ENCODE results near the gene TECR. TPM values are rescaled to one million over a fixed set of nuclear protein-coding genes. Genes with fewer than 3 reads are reported as not detected.
A peak's percentile ranks its signal among the peaks of the same experiment; 100 is the strongest.

The TECR gene
- total RNA-seq, 6 donors from 2014 or later = 54.0 to 124 (median 80.6) TPM

DNA sequence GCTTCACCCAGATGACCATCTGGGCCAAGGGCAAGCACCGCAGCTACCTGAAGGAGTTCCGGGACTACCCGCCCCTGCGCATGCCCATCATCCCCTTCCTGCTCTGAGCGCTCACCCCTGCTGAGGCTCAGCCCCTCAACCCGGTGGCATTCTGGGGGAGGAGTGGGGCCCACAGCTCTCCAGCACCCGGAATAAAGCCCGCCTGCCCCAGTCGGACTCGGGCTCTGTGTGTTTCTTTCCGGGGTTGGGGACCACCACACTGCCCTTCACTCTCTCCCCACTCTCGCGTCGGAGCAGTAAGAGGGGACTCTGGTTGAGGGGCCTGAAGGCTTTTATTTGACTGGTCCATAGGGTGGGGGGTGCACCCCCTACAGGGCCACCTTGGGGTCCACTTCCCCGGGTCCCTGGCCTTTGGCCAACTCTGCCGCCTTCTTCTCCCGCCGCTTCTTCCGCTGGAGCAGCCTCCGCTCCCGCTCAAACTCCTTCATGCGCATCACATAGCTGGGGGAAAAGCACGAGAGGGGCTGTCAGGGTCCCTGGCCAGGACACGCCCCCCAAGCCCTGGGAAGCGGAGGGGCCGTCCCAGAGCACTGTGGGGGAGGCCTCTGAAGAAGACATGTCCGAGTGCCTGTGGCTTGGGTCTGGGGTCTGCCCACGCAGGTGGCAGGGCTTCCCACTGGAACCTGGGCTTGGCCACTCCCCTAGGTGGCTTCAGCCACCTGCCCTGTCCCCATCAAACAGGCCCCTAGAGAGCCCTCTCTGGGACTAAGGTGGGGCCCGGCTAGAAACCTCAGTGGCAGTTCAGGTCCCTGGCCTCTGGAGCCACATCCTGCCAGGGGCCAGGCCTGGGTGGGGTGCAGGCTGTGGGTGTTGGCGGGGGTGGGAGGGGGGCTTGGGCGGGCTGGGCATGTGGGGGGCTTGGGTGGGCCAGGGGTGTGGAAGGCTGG is 36.6 kb downstream of the TECR start:
- ATAC-seq (ENCODE audit: low FRiP score in 2 of 2) (no peak), DNase-seq (peak in 1 of 2 donors; percentile 58)
- H3K9me3 ChIP-seq = no peaks in the 10 kb centered on the region
- peaks cover 10 to 39% (median 15%) of the 10 kb centered on the region in 4 donors for H3K4me1 ChIP-seq
- H3K4me3 ChIP-seq = no peak overlapping the region
- peaks cover 8 to 40% (median 27%) of the 10 kb centered on the region in 4 donors for H3K36me3 ChIP-seq
- H3K27ac ChIP-seq = no peak overlapping the region
- TF ChIP-seq POLR2AphosphoS5 (IDR thresholded peaks at IDR 0.05) (no peak), POLR2A (IDR thresholded peaks at IDR 0.05) (no peak), EP300 (IDR thresholded peaks at IDR 0.05) (no peak)
- TF ChIP-seq, protein P1, sequence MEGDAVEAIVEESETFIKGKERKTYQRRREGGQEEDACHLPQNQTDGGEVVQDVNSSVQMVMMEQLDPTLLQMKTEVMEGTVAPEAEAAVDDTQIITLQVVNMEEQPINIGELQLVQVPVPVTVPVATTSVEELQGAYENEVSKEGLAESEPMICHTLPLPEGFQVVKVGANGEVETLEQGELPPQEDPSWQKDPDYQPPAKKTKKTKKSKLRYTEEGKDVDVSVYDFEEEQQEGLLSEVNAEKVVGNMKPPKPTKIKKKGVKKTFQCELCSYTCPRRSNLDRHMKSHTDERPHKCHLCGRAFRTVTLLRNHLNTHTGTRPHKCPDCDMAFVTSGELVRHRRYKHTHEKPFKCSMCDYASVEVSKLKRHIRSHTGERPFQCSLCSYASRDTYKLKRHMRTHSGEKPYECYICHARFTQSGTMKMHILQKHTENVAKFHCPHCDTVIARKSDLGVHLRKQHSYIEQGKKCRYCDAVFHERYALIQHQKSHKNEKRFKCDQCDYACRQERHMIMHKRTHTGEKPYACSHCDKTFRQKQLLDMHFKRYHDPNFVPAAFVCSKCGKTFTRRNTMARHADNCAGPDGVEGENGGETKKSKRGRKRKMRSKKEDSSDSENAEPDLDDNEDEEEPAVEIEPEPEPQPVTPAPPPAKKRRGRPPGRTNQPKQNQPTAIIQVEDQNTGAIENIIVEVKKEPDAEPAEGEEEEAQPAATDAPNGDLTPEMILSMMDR (IDR thresholded peaks at IDR 0.05) = no peak
- WGBS, 2 donors = 89 to 90% methylated on average over 19 to 22 of the region's 31 CpGs
- H3K27me3 ChIP-seq = no peaks in the 10 kb centered on the region

DNA sequence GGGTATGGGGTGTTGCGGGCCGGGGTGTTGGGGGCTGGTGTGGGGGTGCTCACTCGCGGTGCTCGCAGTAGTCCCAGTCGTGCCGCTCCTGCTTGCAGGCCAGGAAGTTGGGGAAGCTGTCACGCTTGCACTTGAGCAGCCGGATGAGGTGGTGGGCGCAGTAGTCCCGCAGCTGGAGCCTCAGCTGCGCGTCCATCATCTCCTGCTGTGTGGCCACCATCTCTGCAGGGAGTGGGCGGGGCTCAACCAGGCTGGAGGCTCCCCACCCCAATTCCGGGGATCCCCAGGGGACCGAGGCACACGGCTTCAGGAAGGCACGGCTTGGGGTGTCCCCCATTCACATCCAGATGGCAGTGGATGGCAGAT is 37.3 kb downstream of the TECR start:
- Histone ChIP-seq H3K4me1 (peaks cover 11 to 39% (median 17%) of the 10 kb centered on the region in 4 donors), H3K4me3 (no peak overlapping the region), H3K9me3 (no peaks in the 10 kb centered on the region), H3K27me3 (no peaks in the 10 kb centered on the region), H3K36me3 (peaks cover 8 to 40% (median 27%) of the 10 kb centered on the region in 4 donors), H3K27ac (no peak overlapping the region)
- ATAC-seq (ENCODE audit: low FRiP score in 2 of 2) (no peak), DNase-seq (peak in 1 of 2 donors; percentile 56)
- 81% methylated on average over 13 of the region's 18 CpGs; no CpG with 5 or more reads in 1 of the 2 donors for WGBS, 2 donors
- TF ChIP-seq, protein P1 (IDR thresholded peaks at IDR 0.05) = no peak
- TF ChIP-seq EP300 (IDR thresholded peaks at IDR 0.05) = no peak

DNA sequence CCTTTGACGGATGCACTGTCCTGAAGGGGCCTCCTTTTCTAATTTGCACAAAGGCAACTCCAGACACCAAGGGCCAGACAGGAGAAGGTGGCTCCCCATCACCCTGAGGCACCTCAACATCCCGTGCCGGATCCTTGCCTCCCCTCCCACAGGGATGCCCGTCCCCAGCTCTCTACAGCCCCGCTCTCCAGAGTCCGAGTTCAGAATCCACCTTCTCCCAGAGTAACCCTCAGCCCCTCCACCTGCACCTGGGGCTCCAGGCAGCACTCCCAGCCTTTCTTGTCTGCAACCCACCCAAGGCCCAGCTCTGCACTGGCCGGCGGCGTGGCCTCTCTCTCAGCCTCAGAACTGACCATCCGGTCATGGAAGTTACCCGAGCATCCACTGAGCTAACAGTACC is 37.7 kb downstream of the TECR start:
- ATAC-seq (ENCODE audit: low FRiP score in 2 of 2) (no peak), DNase-seq (no peak)
- Histone ChIP-seq H3K4me3 (no peak overlapping the region), H3K9me3 (no peaks in the 10 kb centered on the region), H3K36me3 (peaks cover 8 to 40% (median 27%) of the 10 kb centered on the region in 4 donors), H3K27me3 (no peaks in the 10 kb centered on the region), H3K27ac (no peak overlapping the region), H3K4me1 (peaks cover 11 to 38% (median 17%) of the 10 kb centered on the region in 4 donors)
- TF ChIP-seq POLR2A (IDR thresholded peaks at IDR 0.05) (no peak), EP300 (IDR thresholded peaks at IDR 0.05) (no peak), POLR2AphosphoS5 (IDR thresholded peaks at IDR 0.05) (no peak)
- TF ChIP-seq, protein P1 (IDR thresholded peaks at IDR 0.05) = no peak
- WGBS, 2 donors = 80 to 91% methylated on average over 10 to 11 of the region's 11 CpGs

DNA sequence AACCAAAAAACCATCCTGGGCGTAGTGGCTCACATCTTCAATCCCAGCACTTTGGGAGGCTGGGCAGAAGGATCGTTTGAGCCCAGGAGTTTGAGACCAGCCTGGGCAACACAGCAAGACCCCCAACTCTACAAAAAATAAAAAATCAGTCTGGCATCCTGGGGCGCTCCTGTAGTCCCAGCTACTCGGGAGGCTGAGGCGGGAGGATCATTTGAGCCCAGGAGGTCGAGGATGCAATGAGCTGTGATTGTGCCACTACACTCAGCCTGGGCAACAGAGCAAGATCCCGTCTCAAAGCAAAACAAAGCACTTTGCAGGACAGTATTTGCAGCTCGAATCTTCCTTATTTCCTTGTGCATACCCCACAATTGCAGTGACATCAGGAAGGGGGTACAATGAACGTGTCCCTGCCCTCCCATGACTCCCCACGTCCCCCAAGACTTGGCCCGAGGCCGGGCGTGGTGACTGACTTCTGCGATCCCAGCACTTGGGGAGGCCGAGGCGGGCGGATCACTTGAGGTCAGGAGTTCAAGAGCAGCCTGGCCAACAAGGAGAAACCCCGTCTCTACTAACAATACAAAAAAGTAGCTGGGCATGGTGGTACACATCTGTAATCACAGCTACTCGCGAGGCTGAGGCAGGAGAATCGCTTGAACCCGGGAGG is 41.6 kb downstream of the TECR start:
- H3K27ac ChIP-seq = peak overlapping the region in 3 of 4 donors; percentile 30 to 89 (median 88)
- DNase-seq (peak in 1 of 2 donors; percentile 54), ATAC-seq (ENCODE audit: low FRiP score in 2 of 2) (no peak)
- WGBS, 2 donors = 51 to 53% methylated on average over 22 of the region's 22 CpGs
- no peaks in the 10 kb centered on the region for H3K9me3 ChIP-seq
- H3K4me1 ChIP-seq = peaks cover 22 to 48% (median 29%) of the 10 kb centered on the region in 4 donors
- TF ChIP-seq POLR2AphosphoS5 (IDR thresholded peaks at IDR 0.05) (no peak), EP300 (IDR thresholded peaks at IDR 0.05) (no peak), POLR2A (IDR thresholded peaks at IDR 0.05) (no peak)
- TF ChIP-seq, protein P1 (IDR thresholded peaks at IDR 0.05) = no peak
- H3K36me3 ChIP-seq = peaks cover 4 to 26% (median 11%) of the 10 kb centered on the region in 4 donors
- no peaks in the 10 kb centered on the region for H3K27me3 ChIP-seq
- H3K4me3 ChIP-seq = peak overlapping the region; percentile 48 to 98 (median 89)
